GM19240 (cell line): Measurements from ENCODE around the gene USP31.

Source experiments
- DNase-seq: peaks from one replicate; pipeline ENCODE4 v3.0.0; 2011; ENCODE audit warnings: low spot score; ENCODE audit not compliant: insufficient read length

Gene USP31

GRCh38 chr16:23024044-23024443, 125.2 kb downstream of the USP31 start:
- DNase-seq, result no peak

- no peak for DNase-seq
Observed at GRCh38 chr16:23020084-23020483, 129.2 kb downstream of the USP31 start.

GRCh38 chr16:23016368-23016767, 132.9 kb downstream of the USP31 start:
- no peak for DNase-seq

- no peak for DNase-seq
Observed at GRCh38 chr16:23015580-23015979, 133.7 kb downstream of the USP31 start.

GRCh38 chr16:23014592-23014991, 134.7 kb downstream of the USP31 start:
- DNase-seq, result no peak
